ENCODE data around the gene GPR85. TPM values are rescaled to one million over a fixed set of nuclear protein-coding genes. Genes with fewer than 3 reads are reported as not detected.
"Not testable (repeated sequence)": the region's sequence is repeated elsewhere in the genome, so short reads cannot be mapped to it uniquely, and the experiment has no call there.

GPR85 gene
- total RNA-seq, 1 donor from 2014 or later = 0.69 TPM

GRCh38 chr7:113060100-113060499 lies 26.5 kb downstream of the GPR85 start:
- Histone ChIP-seq H3K27ac (replicated peaks) (no peak overlapping the region), H3K27me3 (ENCODE audit: low read depth) (peaks cover 7% of the 10 kb centered on the region), H3K4me1 (no peaks in the 10 kb centered on the region), H3K36me3 (no peaks in the 10 kb centered on the region), H3K4me3 (no peak overlapping the region), H3K9me3 (replicated peaks) (no peaks in the 10 kb centered on the region)
- TF ChIP-seq CTCF (IDR thresholded peaks at IDR 0.05; ENCODE audit: borderline replicate concordance) = no peak
- DNase-seq = no peak
- intact Hi-C loops (cut with micrococcal nuclease) = no loop called here

GRCh38 chr7:113054938-113055337 lies 31.7 kb downstream of the GPR85 start:
- Histone ChIP-seq H3K27me3 (ENCODE audit: low read depth) (peaks cover 7% of the 10 kb centered on the region), H3K27ac (replicated peaks) (no peak overlapping the region), H3K9me3 (replicated peaks) (peaks cover 11% of the 10 kb centered on the region), H3K36me3 (no peaks in the 10 kb centered on the region), H3K4me1 (no peaks in the 10 kb centered on the region), H3K4me3 (no peak overlapping the region)
- DNase-seq = no peak
- intact Hi-C loops (cut with micrococcal nuclease) = no loop called here
- no peak for TF ChIP-seq CTCF (IDR thresholded peaks at IDR 0.05; ENCODE audit: borderline replicate concordance)

GRCh38 chr7:113054272-113054671 lies 32.4 kb downstream of the GPR85 start:
- not testable (repeated sequence) for DNase-seq, H3K4me1 ChIP-seq

GRCh38 chr7:113049221-113049620 lies 37.4 kb downstream of the GPR85 start:
- H3K4me3 ChIP-seq; H3K27me3 ChIP-seq (ENCODE audit: low read depth); intact Hi-C loops (cut with micrococcal nuclease): not testable (repeated sequence)

More at GRCh38 chr7:113054272-113054671, 32.4 kb downstream of the GPR85 start:
- intact Hi-C loops (cut with micrococcal nuclease); H3K27me3 ChIP-seq (ENCODE audit: low read depth); H3K27ac ChIP-seq (replicated peaks); H3K4me3 ChIP-seq; H3K36me3 ChIP-seq: not testable (repeated sequence)
- H3K9me3 ChIP-seq (replicated peaks) = peaks cover 16% of the 10 kb centered on the region

GRCh38 chr7:113046453-113046852 lies 40.2 kb downstream of the GPR85 start:
- Histone ChIP-seq H3K27me3 (ENCODE audit: low read depth) (no peaks in the 10 kb centered on the region), H3K36me3 (no peaks in the 10 kb centered on the region), H3K9me3 (replicated peaks) (peaks cover 15% of the 10 kb centered on the region), H3K27ac (replicated peaks) (no peak overlapping the region), H3K4me1 (no peaks in the 10 kb centered on the region), H3K4me3 (no peak overlapping the region)
- intact Hi-C loops (cut with micrococcal nuclease) = no loop called here
- TF ChIP-seq CTCF (IDR thresholded peaks at IDR 0.05; ENCODE audit: borderline replicate concordance) = no peak
- no peak for DNase-seq

More at GRCh38 chr7:113049221-113049620, 37.4 kb downstream of the GPR85 start:
- H3K9me3 ChIP-seq (replicated peaks) = peaks cover 20% of the 10 kb centered on the region
- H3K36me3 ChIP-seq; H3K27ac ChIP-seq (replicated peaks); H3K4me1 ChIP-seq; DNase-seq: not testable (repeated sequence)

- no peak overlapping the region for H3K4me3 ChIP-seq
- no peaks in the 10 kb centered on the region for H3K4me1 ChIP-seq
- TF ChIP-seq CTCF (IDR thresholded peaks at IDR 0.05; ENCODE audit: borderline replicate concordance) = no peak
- no peaks in the 10 kb centered on the region for H3K36me3 ChIP-seq
- no peak for DNase-seq
- intact Hi-C loops (cut with micrococcal nuclease) = no loop called here
- H3K9me3 ChIP-seq (replicated peaks) = peaks cover 13% of the 10 kb centered on the region
- H3K27ac ChIP-seq (replicated peaks) = no peak overlapping the region
- H3K27me3 ChIP-seq (ENCODE audit: low read depth) = no peaks in the 10 kb centered on the region
These were observed 41.2 kb downstream of the GPR85 start for GRCh38 chr7:113045379-113045778.

GRCh38 chr7:113044394-113044793 lies 42.2 kb downstream of the GPR85 start:
- H3K4me3 ChIP-seq = no peak overlapping the region
- DNase-seq = no peak
- peaks cover 6% of the 10 kb centered on the region for H3K9me3 ChIP-seq (replicated peaks)
- intact Hi-C loops (cut with micrococcal nuclease) = no loop called here
- no peaks in the 10 kb centered on the region for H3K4me1 ChIP-seq
- no peaks in the 10 kb centered on the region for H3K27me3 ChIP-seq (ENCODE audit: low read depth)
- H3K27ac ChIP-seq (replicated peaks) = no peak overlapping the region
- TF ChIP-seq CTCF (IDR thresholded peaks at IDR 0.05; ENCODE audit: borderline replicate concordance) = no peak
- no peaks in the 10 kb centered on the region for H3K36me3 ChIP-seq
